Measurements from ENCODE around the gene PLEKHJ1. TPM values are rescaled to one million over a fixed set of nuclear protein-coding genes. Genes with fewer than 3 reads are reported as not detected.

PLEKHJ1 gene
- total and polyA plus RNA-seq, 3 experiments from 2014 or later: 96.6 to 120 (median 99.1) TPM

- no peak overlapping the region for H3K4me3 Mint-ChIP-seq
- Histone ChIP-seq H3K4me1 (ENCODE audit: insufficient read depth, low read length) (no peaks in the 10 kb centered on the region), H3K27me3 (ENCODE audit: insufficient read depth, low read length, poor library complexity, severe bottlenecking) (no peaks in the 10 kb centered on the region), H3K36me3 (ENCODE audit: insufficient read depth, low read length) (peaks cover 8% of the 10 kb centered on the region), H3K9me3 (ENCODE audit: low read length) (no peaks in the 10 kb centered on the region), H3K4me3 (ENCODE audit: low read length) (no peak overlapping the region), H3K27ac (ENCODE audit: low read depth, low read length) (no peak overlapping the region)
- ChIA-PET POLR2A (no interaction called here), CTCF (no interaction called here)
- H3K9me3 Mint-ChIP-seq: no peaks in the 10 kb centered on the region
- peaks cover 0 to 66% (median 2%) of the 10 kb centered on the region in 3 donors for H3K36me3 Mint-ChIP-seq
- H3K27me3 Mint-ChIP-seq: no peaks in the 10 kb centered on the region
- no peak for DNase-seq
- no peak overlapping the region for H3K27ac Mint-ChIP-seq
- no peaks in the 10 kb centered on the region for H3K4me1 Mint-ChIP-seq
Measured at GRCh38 chr19:2192862-2193261, 43.3 kb downstream of the PLEKHJ1 start.

- H3K36me3 ChIP-seq (ENCODE audit: insufficient read depth, low read length): peaks cover 8% of the 10 kb centered on the region
- Mint-ChIP-seq H3K4me3 (no peak overlapping the region), H3K9me3 (no peaks in the 10 kb centered on the region), H3K27ac (no peak overlapping the region), H3K27me3 (no peaks in the 10 kb centered on the region), H3K36me3 (peaks cover 0 to 64% (median 2%) of the 10 kb centered on the region in 3 donors), H3K4me1 (no peaks in the 10 kb centered on the region)
- POLR2A ChIA-PET: no interaction called here
- no peaks in the 10 kb centered on the region for H3K27me3 ChIP-seq (ENCODE audit: insufficient read depth, low read length, poor library complexity, severe bottlenecking)
- CTCF ChIA-PET: no interaction called here
- no peak overlapping the region for H3K4me3 ChIP-seq (ENCODE audit: low read length)
- no peaks in the 10 kb centered on the region for H3K4me1 ChIP-seq (ENCODE audit: insufficient read depth, low read length)
- no peaks in the 10 kb centered on the region for H3K9me3 ChIP-seq (ENCODE audit: low read length)
- DNase-seq: no peak
- no peak overlapping the region for H3K27ac ChIP-seq (ENCODE audit: low read depth, low read length)
Measured at GRCh38 chr19:2191456-2192310, 44.4 kb downstream of the PLEKHJ1 start.

GRCh38 chr19:2190848-2191455 lies 45.2 kb downstream of the PLEKHJ1 start:
- POLR2A ChIA-PET: no interaction called here
- Mint-ChIP-seq H3K4me3 (no peak overlapping the region), H3K27ac (peak overlapping the region in 1 of 8 donors; percentile 46), H3K4me1 (no peaks in the 10 kb centered on the region), H3K36me3 (peaks cover 0 to 65% (median 2%) of the 10 kb centered on the region in 3 donors), H3K27me3 (no peaks in the 10 kb centered on the region), H3K9me3 (no peaks in the 10 kb centered on the region)
- Histone ChIP-seq H3K27ac (ENCODE audit: low read depth, low read length) (no peak overlapping the region), H3K36me3 (ENCODE audit: insufficient read depth, low read length) (peaks cover 12% of the 10 kb centered on the region), H3K27me3 (ENCODE audit: insufficient read depth, low read length, poor library complexity, severe bottlenecking) (no peaks in the 10 kb centered on the region), H3K4me1 (ENCODE audit: insufficient read depth, low read length) (no peaks in the 10 kb centered on the region), H3K9me3 (ENCODE audit: low read length) (no peaks in the 10 kb centered on the region), H3K4me3 (ENCODE audit: low read length) (no peak overlapping the region)
- no peak for DNase-seq
- CTCF ChIA-PET: no interaction called here

GRCh38 chr19:2189880-2190279 lies 46.2 kb downstream of the PLEKHJ1 start:
- H3K27ac ChIP-seq (ENCODE audit: low read depth, low read length): no peak overlapping the region
- DNase-seq: no peak
- no peaks in the 10 kb centered on the region for H3K27me3 Mint-ChIP-seq
- H3K4me1 ChIP-seq (ENCODE audit: insufficient read depth, low read length): no peaks in the 10 kb centered on the region
- H3K27me3 ChIP-seq (ENCODE audit: insufficient read depth, low read length, poor library complexity, severe bottlenecking): no peaks in the 10 kb centered on the region
- H3K4me3 Mint-ChIP-seq: no peak overlapping the region
- H3K36me3 ChIP-seq (ENCODE audit: insufficient read depth, low read length): peaks cover 11% of the 10 kb centered on the region
- H3K4me1 Mint-ChIP-seq: peaks cover 0 to 10% (median 2%) of the 10 kb centered on the region in 3 donors
- ChIA-PET POLR2A (no interaction called here), CTCF (no interaction called here)
- H3K36me3 Mint-ChIP-seq: peaks cover 0 to 67% (median 4%) of the 10 kb centered on the region in 3 donors
- H3K27ac Mint-ChIP-seq: no peak overlapping the region
- H3K9me3 Mint-ChIP-seq: no peaks in the 10 kb centered on the region
- no peaks in the 10 kb centered on the region for H3K9me3 ChIP-seq (ENCODE audit: low read length)
- H3K4me3 ChIP-seq (ENCODE audit: low read length): no peak overlapping the region

GRCh38 chr19:2188708-2189385 lies 47.3 kb downstream of the PLEKHJ1 start:
- POLR2A ChIA-PET: no interaction called here
- Histone ChIP-seq H3K27me3 (ENCODE audit: insufficient read depth, low read length, poor library complexity, severe bottlenecking) (no peaks in the 10 kb centered on the region), H3K4me3 (ENCODE audit: low read length) (no peak overlapping the region), H3K36me3 (ENCODE audit: insufficient read depth, low read length) (peaks cover 7% of the 10 kb centered on the region), H3K27ac (ENCODE audit: low read depth, low read length) (no peak overlapping the region), H3K4me1 (ENCODE audit: insufficient read depth, low read length) (no peaks in the 10 kb centered on the region), H3K9me3 (ENCODE audit: low read length) (no peaks in the 10 kb centered on the region)
- Mint-ChIP-seq H3K27me3 (no peaks in the 10 kb centered on the region), H3K36me3 (peaks cover 0 to 69% (median 8%) of the 10 kb centered on the region in 3 donors), H3K4me1 (peaks cover 0 to 14% (median 2%) of the 10 kb centered on the region in 3 donors), H3K9me3 (no peaks in the 10 kb centered on the region), H3K27ac (no peak overlapping the region), H3K4me3 (no peak overlapping the region)
- no peak for DNase-seq
- CTCF ChIA-PET: no interaction called here

- no peak for DNase-seq
- no peaks in the 10 kb centered on the region for H3K27me3 ChIP-seq (ENCODE audit: insufficient read depth, low read length, poor library complexity, severe bottlenecking)
- Mint-ChIP-seq H3K27me3 (no peaks in the 10 kb centered on the region), H3K36me3 (peaks cover 0 to 68% (median 5%) of the 10 kb centered on the region in 3 donors), H3K4me1 (peaks cover 2 to 14% (median 4%) of the 10 kb centered on the region in 3 donors), H3K27ac (peak overlapping the region in 2 of 8 donors; percentile 9 to 14), H3K9me3 (no peaks in the 10 kb centered on the region), H3K4me3 (no peak overlapping the region)
- no peak overlapping the region for H3K4me3 ChIP-seq (ENCODE audit: low read length)
- H3K36me3 ChIP-seq (ENCODE audit: insufficient read depth, low read length): peaks cover 7% of the 10 kb centered on the region
- ChIA-PET CTCF (no interaction called here), POLR2A (interaction anchor here (0.6 kb wide), 1 partner anchor 179 kb away, joined by 3 read pairs; no protein-coding TSS in a partner anchor)
- no peak overlapping the region for H3K27ac ChIP-seq (ENCODE audit: low read depth, low read length)
- no peaks in the 10 kb centered on the region for H3K4me1 ChIP-seq (ENCODE audit: insufficient read depth, low read length)
- H3K9me3 ChIP-seq (ENCODE audit: low read length): no peaks in the 10 kb centered on the region
Measured at GRCh38 chr19:2187159-2187558, 49.0 kb downstream of the PLEKHJ1 start.

- no peak for DNase-seq
- peaks cover 0 to 66% (median 5%) of the 10 kb centered on the region in 3 donors for H3K36me3 Mint-ChIP-seq
- H3K27me3 ChIP-seq (ENCODE audit: insufficient read depth, low read length, poor library complexity, severe bottlenecking): no peaks in the 10 kb centered on the region
- H3K4me3 Mint-ChIP-seq: no peak overlapping the region
- H3K9me3 Mint-ChIP-seq: no peaks in the 10 kb centered on the region
- H3K4me3 ChIP-seq (ENCODE audit: low read length): no peak overlapping the region
- POLR2A ChIA-PET: no interaction called here
- H3K4me1 ChIP-seq (ENCODE audit: insufficient read depth, low read length): no peaks in the 10 kb centered on the region
- no peaks in the 10 kb centered on the region for H3K27me3 Mint-ChIP-seq
- H3K36me3 ChIP-seq (ENCODE audit: insufficient read depth, low read length): peaks cover 7% of the 10 kb centered on the region
- H3K4me1 Mint-ChIP-seq: peaks cover 2 to 14% (median 4%) of the 10 kb centered on the region in 3 donors
- no peak overlapping the region for H3K27ac Mint-ChIP-seq
- H3K27ac ChIP-seq (ENCODE audit: low read depth, low read length): no peak overlapping the region
- H3K9me3 ChIP-seq (ENCODE audit: low read length): no peaks in the 10 kb centered on the region
- CTCF ChIA-PET: no interaction called here
Measured at GRCh38 chr19:2186071-2186846, 49.9 kb downstream of the PLEKHJ1 start.

All from CD8-positive, alpha-beta memory T cell (primary cell).